Neural progenitor cell (in vitro differentiated cells): Measurements from ENCODE around the gene NOTCH1. TPM values are rescaled to one million over a fixed set of nuclear protein-coding genes. Genes with fewer than 3 reads are reported as not detected.

Experiments used
- DNase-seq: peaks from one replicate; pipeline ENCODE4 v3.0.0-alpha.2; 2016; ENCODE audit warnings: low spot score
- H2AFZ ChIP-seq: fragments of 200-600 bp; sonication (generic); replicated peaks from 2 replicates; pipeline ENCODE4 v1.6.1; 2016; ENCODE audit warnings: antibody characterized with exemption
- H3F3A ChIP-seq: fragments of 200-600 bp; sonication (generic); 2 replicates; pipeline ENCODE4 v1.6.1; 2016; ENCODE audit warnings: antibody characterized with exemption, low read depth
- H3K27ac ChIP-seq: fragments of 200-600 bp; sonication (generic); 2 replicates; pipeline ENCODE4 v1.5.1; 2016; ENCODE audit warnings: mild to moderate bottlenecking
- H3K27me3 ChIP-seq: fragments of 200-600 bp; sonication (generic); 2 replicates; pipeline ENCODE4 v1.6.1; 2016; ENCODE audit warnings: mild to moderate bottlenecking, moderate library complexity
- H3K36me3 ChIP-seq: fragments of 200-600 bp; sonication (generic); 2 replicates; pipeline ENCODE4 v1.5.1; 2016
- H3K4me1 ChIP-seq: fragments of 200-600 bp; sonication (generic); 2 replicates; pipeline ENCODE4 v1.6.1; 2016; ENCODE audit warnings: mixed run types
- H3K4me2 ChIP-seq: fragments of 200-600 bp; sonication (generic); 2 replicates; pipeline ENCODE4 v1.6.1; 2016
- H3K4me3 ChIP-seq: fragments of 200-600 bp; sonication (generic); 2 replicates; pipeline ENCODE4 v1.5.1; 2016
- H3K79me2 ChIP-seq: fragments of 200-600 bp; sonication (generic); 2 replicates; pipeline ENCODE4 v1.6.1; 2016; ENCODE audit warnings: low read depth
- H3K9ac ChIP-seq: fragments of 200-600 bp; sonication (generic); 2 replicates; pipeline ENCODE4 v1.6.1; 2016
- H3K9me3 ChIP-seq: fragments of 200-600 bp; sonication (generic); 2 replicates; pipeline ENCODE4 v1.5.1; 2016; ENCODE audit warnings: low read depth
- H4K20me1 ChIP-seq: fragments of 200-600 bp; sonication (generic); 2 replicates; pipeline ENCODE4 v1.6.1; 2016; ENCODE audit warnings: low read depth
- H3K27ac Mint-ChIP-seq: 3 replicates; pipeline ENCODE4 v1.8.0; 2021; ENCODE audit warnings: mixed read lengths
- H3K27me3 Mint-ChIP-seq: 2 replicates; pipeline ENCODE4 v1.8.0; 2022; ENCODE audit warnings: low read depth, mild to moderate bottlenecking, inconsistent platforms, moderate library complexity, mixed read lengths; ENCODE audit not compliant: insufficient read depth
- H3K36me3 Mint-ChIP-seq: 3 replicates; pipeline ENCODE4 v1.8.0; 2021; ENCODE audit warnings: mixed read lengths
- H3K4me1 Mint-ChIP-seq: 3 replicates; pipeline ENCODE4 v1.8.0; 2021; ENCODE audit warnings: mixed read lengths
- H3K4me3 Mint-ChIP-seq: 3 replicates; pipeline ENCODE4 v1.8.0; 2021; ENCODE audit warnings: mild to moderate bottlenecking, moderate library complexity, mixed read lengths
- H3K9me3 Mint-ChIP-seq: 3 replicates; pipeline ENCODE4 v1.8.0; 2020; ENCODE audit warnings: mixed read lengths
- CTCF ChIP-seq: fragments of 200-600 bp; sonication (generic); IDR thresholded peaks from 2 replicates; pipeline ENCODE4 v1.5.1; 2017; ENCODE audit warnings: antibody characterized with exemption, mild to moderate bottlenecking
- EZH2 ChIP-seq: fragments of 200-600 bp; sonication (generic); IDR thresholded peaks from 2 replicates; pipeline ENCODE4 v1.6.1; 2017; ENCODE audit warnings: antibody characterized with exemption, mild to moderate bottlenecking, moderate library complexity
- EZH2phosphoT487 ChIP-seq: fragments of 200-600 bp; sonication (generic); IDR thresholded peaks from 2 replicates; pipeline ENCODE4 v1.6.1; 2017; ENCODE audit warnings: antibody characterized with exemption
- total RNA-seq: library from RNA; depleted of rRNA; stranded (reverse); fragments of >200 nt; gene quantifications from 2 replicates; pipeline ENCODE4 v1.2.3, GENCODE V29; 2015; ENCODE audit warnings: low replicate concordance

The NOTCH1 gene
- total RNA-seq, 1 donor from 2014 or later: 11.7 TPM

DNA sequence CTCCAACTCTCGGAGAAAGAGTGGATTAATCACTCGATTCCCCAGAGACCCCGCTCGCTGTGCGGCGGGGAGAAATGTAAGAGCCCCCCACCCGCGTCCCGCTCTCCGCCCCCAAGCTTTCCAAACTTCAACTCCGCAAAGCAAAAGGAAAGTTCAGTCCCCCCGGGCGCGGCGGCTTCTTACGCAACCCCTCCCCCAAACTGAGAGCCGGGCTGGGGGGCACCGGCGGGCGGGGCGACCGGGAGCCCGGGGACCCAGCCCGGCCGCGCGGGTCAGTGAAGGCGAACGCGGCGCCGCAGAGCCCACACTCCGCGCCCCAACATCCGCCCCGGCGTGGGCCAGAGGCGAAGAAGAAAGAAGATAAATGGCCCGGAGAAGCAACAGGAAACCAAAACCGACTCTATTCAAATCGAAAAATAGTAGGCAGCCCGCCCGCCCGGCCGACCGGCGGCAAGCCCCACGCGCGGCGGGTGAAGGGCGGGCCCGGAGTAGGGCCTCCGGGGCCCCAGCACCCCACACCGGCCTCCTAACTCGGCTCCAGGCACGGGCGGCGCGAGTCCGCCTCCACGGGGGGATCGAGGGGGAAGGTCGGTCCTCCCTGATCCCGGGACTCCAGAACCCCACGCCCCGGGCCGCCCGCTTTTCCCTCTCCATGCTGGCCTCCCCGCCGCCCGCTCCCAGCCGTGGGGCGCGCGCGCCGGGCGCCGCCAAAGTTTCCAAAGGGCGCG lies 720 bp downstream of the NOTCH1 start:
- peak overlapping the region; percentile 86 for H3K4me2 ChIP-seq
- peak overlapping the region; percentile 92 for H3K4me3 Mint-ChIP-seq
- H3K9me3 ChIP-seq: no peaks in the 10 kb centered on the region
- H3K4me3 ChIP-seq: peak overlapping the region; percentile 99
- H3K4me1 ChIP-seq: peaks cover 58% of the 10 kb centered on the region
- no peak overlapping the region for H3K27ac Mint-ChIP-seq
- peaks cover 2% of the 10 kb centered on the region for H3K27me3 Mint-ChIP-seq
- peaks cover 51% of the 10 kb centered on the region for H3K79me2 ChIP-seq
- no peak overlapping the region for H3K27ac ChIP-seq
- H3K9ac ChIP-seq: peak overlapping the region; percentile 73
- no peak for TF ChIP-seq EZH2
- TF ChIP-seq CTCF: no peak
- no peak for TF ChIP-seq EZH2phosphoT487
- H3K36me3 Mint-ChIP-seq: no peaks in the 10 kb centered on the region
- H3F3A ChIP-seq: peaks cover 41% of the 10 kb centered on the region
- no peaks in the 10 kb centered on the region for H3K36me3 ChIP-seq
- H2AFZ ChIP-seq: no peak overlapping the region
- H3K4me1 Mint-ChIP-seq: peaks cover 49% of the 10 kb centered on the region
- peaks cover 13% of the 10 kb centered on the region for H3K27me3 ChIP-seq
- no peaks in the 10 kb centered on the region for H3K9me3 Mint-ChIP-seq
- DNase-seq: peak; percentile 55
- H4K20me1 ChIP-seq: peaks cover 58% of the 10 kb centered on the region

- no peak overlapping the region for H3K27ac Mint-ChIP-seq
- Histone ChIP-seq H3K79me2 (peaks cover 57% of the 10 kb centered on the region), H3K27ac (no peak overlapping the region)
Observed at GRCh38 chr9:136544548-136544963, 1.3 kb downstream of the NOTCH1 start.

GRCh38 chr9:136543830-136544547 lies 1.9 kb downstream of the NOTCH1 start:
- Histone ChIP-seq H4K20me1 (peaks cover 69% of the 10 kb centered on the region), H3F3A (peaks cover 41% of the 10 kb centered on the region), H3K27ac (no peak overlapping the region), H3K4me1 (peaks cover 58% of the 10 kb centered on the region), H3K9me3 (no peaks in the 10 kb centered on the region), H3K36me3 (no peaks in the 10 kb centered on the region), H3K79me2 (peaks cover 62% of the 10 kb centered on the region), H3K9ac (no peak overlapping the region), H2AFZ (no peak overlapping the region), H3K27me3 (peaks cover 13% of the 10 kb centered on the region), H3K4me2 (peak overlapping the region; percentile 86), H3K4me3 (peak overlapping the region; percentile 99)
- peak overlapping the region; percentile 92 for H3K4me3 Mint-ChIP-seq
- DNase-seq: no peak
- H3K27ac Mint-ChIP-seq: no peak overlapping the region
- H3K4me1 Mint-ChIP-seq: peaks cover 51% of the 10 kb centered on the region
- H3K27me3 Mint-ChIP-seq: peaks cover 2% of the 10 kb centered on the region
- TF ChIP-seq EZH2phosphoT487 (no peak), EZH2 (no peak), CTCF (no peak)
- no peaks in the 10 kb centered on the region for H3K36me3 Mint-ChIP-seq
- H3K9me3 Mint-ChIP-seq: no peaks in the 10 kb centered on the region

More at GRCh38 chr9:136544548-136544963, 1.3 kb downstream of the NOTCH1 start:
- H3K4me3 ChIP-seq: peak overlapping the region; percentile 99
- DNase-seq: peak; percentile 71
- TF ChIP-seq EZH2 (no peak), EZH2phosphoT487 (no peak), CTCF (no peak)
- peaks cover 58% of the 10 kb centered on the region for H3K4me1 ChIP-seq
- peaks cover 63% of the 10 kb centered on the region for H4K20me1 ChIP-seq
- peak overlapping the region; percentile 86 for H3K4me2 ChIP-seq
- no peak overlapping the region for H2AFZ ChIP-seq
- H3K36me3 ChIP-seq: no peaks in the 10 kb centered on the region
- no peaks in the 10 kb centered on the region for H3K36me3 Mint-ChIP-seq
- peaks cover 2% of the 10 kb centered on the region for H3K27me3 Mint-ChIP-seq
- H3K9me3 Mint-ChIP-seq: no peaks in the 10 kb centered on the region
- peaks cover 49% of the 10 kb centered on the region for H3K4me1 Mint-ChIP-seq
- H3K9me3 ChIP-seq: no peaks in the 10 kb centered on the region
- H3K9ac ChIP-seq: peak overlapping the region; percentile 73
- H3F3A ChIP-seq: peaks cover 41% of the 10 kb centered on the region
- H3K4me3 Mint-ChIP-seq: peak overlapping the region; percentile 92
- H3K27me3 ChIP-seq: peaks cover 13% of the 10 kb centered on the region
